WTC11 (cell line): Measurements from ENCODE around the gene ZNF554. TPM values are rescaled to one million over a fixed set of nuclear protein-coding genes. Genes with fewer than 3 reads are reported as not detected.

Experiments used
- ATAC-seq: fragments of 200-7000 bp; cut with Tn5 transposase; 2 replicates; pipeline ENCODE4 v1.10.0; 2021; ENCODE audit warnings: mild to moderate bottlenecking, moderate library complexity
- CTCF ChIA-PET: fragments of 300-600 bp; sonication (Branson Sonifier 250); formaldehyde crosslinking; loops from one replicate; lab custom pipeline; 2021; ENCODE audit warnings: antibody characterized with exemption; lab: Charles Lee
- POLR2A ChIA-PET: fragments of 350-600 bp; sonication (Branson Sonifier 250); formaldehyde crosslinking; loops from one replicate; lab custom pipeline; 2021; ENCODE audit warnings: antibody characterized with exemption; lab: Charles Lee
- DNase-seq: peaks from one replicate; pipeline ENCODE4 v3.0.0; 2021; ENCODE audit warnings: low spot score
- H3K27ac Mint-ChIP-seq: 2 replicates; pipeline ENCODE4 v1.8.0; 2021; ENCODE audit warnings: mixed read lengths
- H3K27me3 Mint-ChIP-seq: 2 replicates; pipeline ENCODE4 v1.8.0; 2021; ENCODE audit warnings: low read depth, mild to moderate bottlenecking, moderate library complexity, mixed read lengths
- H3K36me3 Mint-ChIP-seq: 2 replicates; pipeline ENCODE4 v1.8.0; 2021; ENCODE audit warnings: mixed read lengths
- H3K4me1 Mint-ChIP-seq: 2 replicates; pipeline ENCODE4 v1.8.0; 2022; ENCODE audit warnings: mixed read lengths
- H3K4me3 Mint-ChIP-seq: 2 replicates; pipeline ENCODE4 v1.8.0; 2021; ENCODE audit warnings: mild to moderate bottlenecking, moderate library complexity, mixed read lengths
- H3K9me3 Mint-ChIP-seq: 2 replicates; pipeline ENCODE4 v1.8.0; 2021; ENCODE audit warnings: mixed read lengths
- ATF3 ChIP-seq: sonication (generic); formaldehyde crosslinking; conservative IDR thresholded peaks from 2 replicates; pipeline ENCODE4 v1.8.1; 2022; ENCODE audit warnings: mild to moderate bottlenecking, missing genetic modification reagents
- ATF6 ChIP-seq: sonication (generic); formaldehyde crosslinking; IDR thresholded peaks from 2 replicates; pipeline ENCODE4 v1.8.1; 2023; ENCODE audit warnings: mild to moderate bottlenecking, missing genetic modification reagents
- CBFB ChIP-seq: sonication (generic); formaldehyde crosslinking; IDR thresholded peaks from 2 replicates; pipeline ENCODE4 v1.8.1; 2022; ENCODE audit warnings: mild to moderate bottlenecking, low read depth, missing genetic modification reagents
- CREM ChIP-seq: sonication (generic); formaldehyde crosslinking; IDR thresholded peaks from 2 replicates; pipeline ENCODE4 v1.8.1; 2022; ENCODE audit warnings: mild to moderate bottlenecking, missing genetic modification reagents, moderate library complexity
- ELF4 ChIP-seq: sonication (generic); formaldehyde crosslinking; IDR thresholded peaks from 2 replicates; pipeline ENCODE4 v1.8.1; 2022; ENCODE audit warnings: low read depth, mild to moderate bottlenecking, moderate library complexity, missing genetic modification reagents
- ESRRA ChIP-seq: sonication (generic); formaldehyde crosslinking; IDR thresholded peaks from 2 replicates; pipeline ENCODE4 v1.8.1; 2022; ENCODE audit warnings: mild to moderate bottlenecking, missing genetic modification reagents, borderline replicate concordance
- GABPB1 ChIP-seq: sonication (generic); formaldehyde crosslinking; IDR thresholded peaks from 2 replicates; pipeline ENCODE4 v1.8.1; 2023; ENCODE audit warnings: mild to moderate bottlenecking, missing genetic modification reagents
- JAZF1 ChIP-seq: fragments of 250-450 bp; sonication (Bioruptor Pico); IDR thresholded peaks from 2 replicates; pipeline ENCODE4 v1.9.0; 2021; ENCODE audit warnings: moderate library complexity, mild to moderate bottlenecking, inconsistent platforms
- KAT7 ChIP-seq: sonication (generic); formaldehyde crosslinking; IDR thresholded peaks from 2 replicates; pipeline ENCODE4 v1.8.1; 2023; ENCODE audit warnings: missing genetic modification reagents, mild to moderate bottlenecking, borderline replicate concordance
- PREB ChIP-seq: sonication (generic); formaldehyde crosslinking; IDR thresholded peaks from 2 replicates; pipeline ENCODE4 v1.8.1; 2022; ENCODE audit warnings: mild to moderate bottlenecking, missing genetic modification reagents, moderate library complexity, borderline replicate concordance
- SMAD3 ChIP-seq: sonication (generic); formaldehyde crosslinking; IDR thresholded peaks from 2 replicates; pipeline ENCODE4 v1.8.0; 2022; ENCODE audit warnings: missing genetic modification reagents, mild to moderate bottlenecking, borderline replicate concordance
- SOX15 ChIP-seq: fragments of 250-450 bp; sonication (Bioruptor Pico); IDR thresholded peaks from 2 replicates; pipeline ENCODE4 v1.9.0; 2021; ENCODE audit warnings: mild to moderate bottlenecking
- STAT6 ChIP-seq: sonication (generic); formaldehyde crosslinking; conservative IDR thresholded peaks from 2 replicates; pipeline ENCODE4 v1.8.1; 2023; ENCODE audit warnings: mild to moderate bottlenecking, low read depth, missing genetic modification reagents, moderate library complexity
- TCF7 ChIP-seq: sonication (generic); formaldehyde crosslinking; IDR thresholded peaks from 2 replicates; pipeline ENCODE4 v1.8.0; 2022; ENCODE audit warnings: mild to moderate bottlenecking, low read depth, missing genetic modification reagents, moderate library complexity
- USF1 ChIP-seq: sonication (generic); formaldehyde crosslinking; IDR thresholded peaks from 2 replicates; pipeline ENCODE4 v1.8.0; 2022; ENCODE audit warnings: mild to moderate bottlenecking, missing genetic modification reagents
- ZBTB43 ChIP-seq: sonication (generic); formaldehyde crosslinking; IDR thresholded peaks from 2 replicates; pipeline ENCODE4 v1.8.1; 2023; ENCODE audit warnings: mild to moderate bottlenecking, missing genetic modification reagents
- ZMAT4 ChIP-seq: fragments of 250-450 bp; sonication (Bioruptor Pico); IDR thresholded peaks from 2 replicates; pipeline ENCODE4 v1.9.0; 2021; ENCODE audit warnings: mild to moderate bottlenecking
- ZSCAN18 ChIP-seq: fragments of 250-450 bp; sonication (Bioruptor Pico); IDR thresholded peaks from 2 replicates; pipeline ENCODE4 v2.1.2; 2022; ENCODE audit warnings: mild to moderate bottlenecking, moderate library complexity
- total RNA-seq: library from RNA; stranded (reverse); gene quantifications from 3 replicates; pipeline ENCODE4 v1.2.3, GENCODE V29; 2021

ZNF554 gene
- total RNA-seq, 1 experiment from 2014 or later = 5.7 TPM

- POLR2A ChIA-PET = no interaction called here
- peaks cover 25% of the 10 kb centered on the region for H3K36me3 Mint-ChIP-seq
- CTCF ChIA-PET = no interaction called here
Observed at GRCh38 chr19:2802826-2803225, 16.8 kb upstream of the ZNF554 start.

GRCh38 chr19:2803486-2804155 lies 16.0 kb upstream of the ZNF554 start:
- Mint-ChIP-seq H3K27me3 (no peaks in the 10 kb centered on the region), H3K9me3 (no peaks in the 10 kb centered on the region), H3K36me3 (peaks cover 27% of the 10 kb centered on the region), H3K4me1 (no peaks in the 10 kb centered on the region), H3K27ac (no peak overlapping the region), H3K4me3 (no peak overlapping the region)
- TF ChIP-seq PREB (CRISPR knock-in tag) (no peak), SMAD3 (no peak), JAZF1 (no peak), ZMAT4 (CRISPR knock-in tag) (no peak), ELF4 (CRISPR knock-in tag) (no peak), ZSCAN18 (CRISPR knock-in tag) (no peak), KAT7 (CRISPR knock-in tag) (no peak), ATF6 (CRISPR knock-in tag) (no peak), CREM (CRISPR knock-in tag) (no peak), ESRRA (CRISPR knock-in tag) (no peak), SOX15 (CRISPR knock-in tag) (no peak), GABPB1 (no peak), STAT6 (no peak), ATF3 (CRISPR knock-in tag) (no peak), ZBTB43 (CRISPR knock-in tag) (no peak)
- DNase-seq (no peak), ATAC-seq (no peak)
- ChIA-PET CTCF (interaction anchor here (0.7 to 1.5 kb wide), 2 partner anchors 16 to 155 kb away, joined by 3 to 4 read pairs; partner anchors contain the start of gene ZNF554), POLR2A (interaction anchor here (0.6 kb wide), 1 partner anchor 64 kb away, joined by 8 read pairs; no protein-coding TSS in a partner anchor)

More at GRCh38 chr19:2802826-2803225, 16.8 kb upstream of the ZNF554 start:
- no peak for TF ChIP-seq TCF7
- no peak for TF ChIP-seq ZBTB43 (CRISPR knock-in tag)
- TF ChIP-seq CBFB (CRISPR knock-in tag) = no peak
- TF ChIP-seq USF1 (CRISPR knock-in tag) = no peak
- no peak for DNase-seq
- H3K9me3 Mint-ChIP-seq = no peaks in the 10 kb centered on the region
- no peak overlapping the region for H3K4me3 Mint-ChIP-seq
- peak overlapping the region; percentile 13 for H3K27ac Mint-ChIP-seq
- no peaks in the 10 kb centered on the region for H3K4me1 Mint-ChIP-seq
- H3K27me3 Mint-ChIP-seq = no peaks in the 10 kb centered on the region
- ATAC-seq = no peak
